Effector CD8-positive, alpha-beta T cell (primary cell): ENCODE data around the gene ZNF846.
A peak's percentile ranks its signal among the peaks of the same experiment; 100 is the strongest.
"Not testable (repeated sequence)": the region's sequence is repeated elsewhere in the genome, so short reads cannot be mapped to it uniquely, and the experiment has no call there.

Source experiments
- DNase-seq: peaks from one replicate; lab custom pipeline; 2025; lab: John Stamatoyannopoulos, UW
- total RNA-seq, 4 experiments: gene quantifications; one replicate each; lab custom pipeline; 2026; lab: John Stamatoyannopoulos, UW

ZNF846 gene
- 9.5 to 28.3 (median 21.0) reads per million in 4 experiments for total RNA-seq

GRCh38 chr19:9768175-9769112 is at the start of gene ZNF846:
Gene ZNF846, minus strand, starts transcription at chr19:9768738. Its CDS starts 3,788 bp downstream, at chr19:9764950.
- DNase-seq = peak; percentile 83

DNA sequence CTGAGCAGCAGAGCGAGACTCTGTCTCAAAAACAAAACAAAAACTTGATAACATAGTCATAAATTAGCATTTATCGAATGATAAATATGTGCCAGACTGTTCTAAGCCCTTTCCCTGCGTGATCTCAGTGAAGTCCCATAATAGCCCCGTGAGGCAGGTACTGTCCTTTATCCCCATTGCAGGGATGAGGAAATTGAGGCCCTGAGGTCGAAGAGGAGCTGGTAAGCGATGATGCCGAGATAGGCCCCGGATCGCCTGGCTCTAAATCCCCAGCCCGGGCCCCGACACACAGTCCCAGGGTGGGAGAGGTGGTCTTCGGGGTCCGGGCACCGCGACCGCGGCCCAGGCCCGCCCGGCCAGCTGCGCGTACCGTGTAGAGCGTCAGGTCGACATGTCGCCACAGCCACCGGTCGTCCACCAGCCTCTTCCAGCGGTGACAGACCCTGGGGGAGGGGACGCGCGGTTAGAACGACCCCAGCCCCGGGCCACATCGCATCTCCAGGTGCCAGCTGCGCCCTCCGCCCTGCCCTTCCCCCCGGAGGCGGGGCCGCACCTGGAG is 49.7 kb upstream of the ZNF846 start:
- no peak for DNase-seq

DNA sequence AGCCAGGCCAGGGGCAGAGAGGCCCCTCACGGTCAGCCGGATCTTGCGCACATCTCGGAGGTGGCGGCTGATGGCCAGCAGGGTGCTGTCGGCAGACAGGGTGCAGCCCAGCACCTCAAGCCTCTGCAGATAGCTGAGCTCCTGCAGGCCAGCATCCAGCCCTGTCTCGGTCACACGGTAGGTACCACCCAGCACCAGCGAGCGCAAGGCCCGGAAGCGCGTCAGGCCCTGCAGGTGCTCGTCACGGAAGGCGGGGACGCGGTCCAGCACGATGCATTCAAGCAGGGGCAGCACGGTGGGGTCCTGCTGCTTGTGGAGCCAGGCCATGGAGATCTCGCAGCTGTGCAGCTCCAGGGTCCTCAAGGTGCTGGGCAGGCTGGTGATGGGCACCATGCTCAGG is 42.6 kb upstream of the ZNF846 start:
- DNase-seq = no peak

DNA sequence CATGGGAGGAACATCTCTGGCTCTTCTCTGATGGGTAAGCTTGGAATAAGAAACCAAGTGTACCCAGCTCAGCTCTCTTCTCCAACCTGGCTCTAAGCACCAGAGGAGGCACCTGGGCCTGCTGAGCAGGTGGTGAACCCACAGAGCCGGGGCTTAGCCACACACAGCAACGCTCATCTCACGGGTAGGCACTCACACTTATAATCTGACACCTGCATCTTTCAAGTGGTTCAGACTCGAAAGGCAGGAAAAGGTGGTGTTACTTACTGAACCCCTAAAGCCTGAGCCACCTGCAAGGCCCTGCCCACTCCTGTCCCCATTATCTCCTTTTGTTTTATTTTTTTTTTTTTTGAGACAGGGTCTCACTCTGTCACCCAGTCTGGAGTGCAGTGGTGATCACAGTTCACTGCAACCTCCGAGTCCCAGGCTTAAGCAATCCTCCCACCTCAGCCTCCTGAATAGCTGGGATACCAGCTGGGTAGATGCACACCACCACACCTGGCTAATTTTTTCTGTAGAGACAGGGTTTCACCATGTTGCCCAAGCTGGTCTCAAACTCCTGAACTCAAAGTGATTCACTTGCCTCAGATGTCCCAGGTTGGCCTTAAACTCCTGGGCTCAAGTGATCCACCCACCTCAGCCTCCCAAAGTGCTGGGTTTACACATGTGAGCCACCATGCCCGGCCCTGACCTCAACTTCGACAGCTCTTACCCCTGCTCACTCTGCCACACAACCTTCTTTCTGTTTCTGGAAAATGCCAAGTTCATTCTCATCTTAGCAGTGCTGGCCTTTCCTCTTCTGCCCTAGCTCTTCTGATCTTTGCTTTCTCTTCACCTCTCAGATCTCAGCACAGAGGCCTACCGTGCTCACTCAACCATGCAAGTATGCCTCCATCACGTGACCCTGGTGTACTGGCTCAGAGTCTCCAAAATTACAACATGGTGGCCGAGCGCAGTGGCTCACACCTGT is 40.6 kb upstream of the ZNF846 start:
- DNase-seq = no peak

DNA sequence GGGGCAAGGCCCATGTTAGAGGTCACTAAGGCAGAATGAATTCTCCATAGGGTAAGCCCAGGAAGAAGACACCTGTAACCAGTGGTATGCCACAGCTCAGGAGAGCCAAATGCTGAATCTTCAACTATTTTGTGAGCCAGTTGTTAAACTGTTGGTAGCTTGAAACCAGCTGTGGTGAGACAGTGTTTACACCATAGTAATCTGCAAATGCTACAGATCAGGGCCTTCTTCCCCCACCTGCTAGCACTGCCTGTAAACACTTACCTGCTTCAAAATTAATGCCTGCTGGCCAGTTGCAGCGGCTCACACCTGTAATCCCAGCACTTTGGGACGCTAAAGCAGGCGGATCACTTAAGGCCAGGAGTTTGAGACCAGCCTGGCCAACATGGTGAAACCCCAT is 38.3 kb upstream of the ZNF846 start:
- DNase-seq = no peak

DNA sequence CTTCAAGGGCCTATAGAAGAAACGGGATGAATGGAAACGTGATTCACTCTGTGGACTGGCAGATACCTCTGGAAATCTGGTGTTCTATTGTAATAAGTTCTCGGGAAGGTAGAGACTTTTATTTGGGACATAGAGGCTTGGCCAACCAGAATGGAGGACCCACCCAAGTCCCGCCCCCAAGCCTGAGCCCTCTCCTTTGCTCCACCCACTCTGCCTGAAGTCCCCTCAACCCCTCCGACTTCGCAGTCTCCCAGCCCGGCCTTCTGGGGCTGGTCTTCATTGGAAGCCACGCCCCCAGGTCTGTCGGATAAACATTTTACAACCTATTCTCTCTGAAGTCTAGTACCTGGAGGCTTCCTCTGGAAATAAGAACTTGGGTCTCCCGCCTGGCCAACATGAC is 33.4 kb upstream of the ZNF846 start:
- no peak for DNase-seq

DNA sequence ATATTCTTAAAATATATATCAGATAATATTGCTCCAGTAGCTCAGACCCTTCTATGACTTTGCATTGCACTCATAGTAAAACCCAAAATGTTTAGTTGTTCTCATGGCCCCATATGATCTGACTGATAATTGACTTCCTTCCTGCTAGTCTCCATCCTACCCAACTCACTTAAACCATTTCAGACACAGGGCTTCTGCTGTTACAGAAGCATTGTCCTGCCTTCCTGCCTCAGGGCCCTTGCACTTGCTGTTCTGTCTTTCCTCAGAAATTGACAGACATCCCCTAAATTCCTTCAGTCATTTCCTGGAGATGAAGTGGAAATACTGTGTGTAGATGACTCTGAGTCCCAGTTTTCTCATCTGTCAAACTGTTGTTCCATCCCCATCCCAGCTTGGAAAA is 30.6 kb upstream of the ZNF846 start:
- DNase-seq = no peak

- DNase-seq = no peak
These were observed 29.3 kb upstream of the ZNF846 start for GRCh38 chr19:9797871-9798270.

DNA sequence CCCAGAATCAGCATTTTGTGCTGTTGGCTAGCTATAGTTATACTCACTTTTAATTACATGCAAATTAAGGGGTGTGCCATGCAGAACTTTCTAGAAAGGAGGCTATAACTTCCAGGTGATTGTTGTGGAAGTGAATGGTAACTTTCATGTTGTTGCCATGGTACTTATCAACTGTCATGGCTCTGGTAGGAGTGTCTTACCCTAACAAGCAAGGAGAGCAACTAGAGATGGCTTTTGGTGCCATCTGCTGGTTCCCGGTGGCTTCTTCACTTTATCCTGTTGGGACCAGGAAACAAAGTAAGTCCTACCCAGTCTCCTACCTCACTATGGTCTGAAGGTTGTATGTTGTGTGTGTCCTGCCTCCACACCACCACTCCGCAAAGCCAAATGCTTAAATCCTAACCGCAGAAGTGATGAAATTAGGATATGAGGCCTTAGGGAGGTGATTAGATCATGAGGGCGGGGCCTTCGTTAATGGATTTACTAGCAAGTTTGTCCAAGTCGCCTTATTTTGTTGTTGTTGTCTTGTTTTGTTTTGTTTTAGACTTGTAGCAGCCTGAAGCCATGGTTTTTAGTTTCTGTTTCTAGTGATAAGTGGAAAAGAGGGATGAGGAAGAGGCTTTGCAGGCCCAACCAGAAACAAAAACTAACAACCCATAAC is 27.7 kb upstream of the ZNF846 start:
- DNase-seq = peak; percentile 73

GRCh38 chr19:9793071-9793591 is 24.6 kb upstream of the ZNF846 start:
- DNase-seq = peak; percentile 61

DNA sequence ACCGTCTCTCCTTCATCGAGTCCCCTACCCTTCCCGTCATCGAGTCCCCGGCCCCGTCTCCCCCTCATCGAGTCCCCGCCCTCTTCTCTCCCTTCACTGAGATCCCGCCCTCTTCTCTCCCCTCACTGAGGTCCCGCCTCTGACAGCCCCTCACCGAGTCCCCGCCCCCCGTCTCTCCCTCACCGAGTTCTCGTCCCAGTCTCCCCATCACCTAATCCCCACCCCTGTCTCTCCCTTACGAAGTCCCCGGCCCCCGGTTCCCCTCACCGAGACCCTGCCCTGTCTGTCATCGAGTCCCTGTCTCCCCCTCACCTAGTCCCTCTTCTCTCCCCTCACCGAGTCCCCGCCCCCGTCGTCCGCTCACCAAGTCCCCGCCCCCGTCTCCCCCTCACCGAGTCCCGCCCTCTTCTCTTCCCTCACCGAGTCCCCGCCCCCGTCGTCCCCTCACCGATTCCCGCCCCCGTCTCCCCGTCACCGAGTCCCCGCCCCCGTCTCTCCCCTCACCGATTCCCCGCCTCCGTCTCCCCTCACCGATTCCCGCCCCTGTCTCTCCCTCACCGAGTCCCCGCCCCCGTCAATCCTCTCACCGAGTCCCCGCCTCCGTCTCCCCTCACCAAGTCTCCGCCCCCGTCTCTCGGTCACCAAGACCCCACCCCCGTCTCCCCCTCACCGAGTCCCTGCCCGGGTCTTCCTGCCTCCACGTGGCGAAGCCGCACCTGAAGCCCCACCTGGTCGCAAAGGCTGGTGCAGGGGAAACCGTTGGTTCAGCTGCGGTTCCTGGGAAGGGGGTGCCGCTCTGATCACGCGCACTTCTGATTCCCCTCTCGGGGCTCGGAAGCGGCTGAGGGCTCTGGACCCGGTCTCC is 23.9 kb upstream of the ZNF846 start:
- DNase-seq = peak; percentile 97

DNA sequence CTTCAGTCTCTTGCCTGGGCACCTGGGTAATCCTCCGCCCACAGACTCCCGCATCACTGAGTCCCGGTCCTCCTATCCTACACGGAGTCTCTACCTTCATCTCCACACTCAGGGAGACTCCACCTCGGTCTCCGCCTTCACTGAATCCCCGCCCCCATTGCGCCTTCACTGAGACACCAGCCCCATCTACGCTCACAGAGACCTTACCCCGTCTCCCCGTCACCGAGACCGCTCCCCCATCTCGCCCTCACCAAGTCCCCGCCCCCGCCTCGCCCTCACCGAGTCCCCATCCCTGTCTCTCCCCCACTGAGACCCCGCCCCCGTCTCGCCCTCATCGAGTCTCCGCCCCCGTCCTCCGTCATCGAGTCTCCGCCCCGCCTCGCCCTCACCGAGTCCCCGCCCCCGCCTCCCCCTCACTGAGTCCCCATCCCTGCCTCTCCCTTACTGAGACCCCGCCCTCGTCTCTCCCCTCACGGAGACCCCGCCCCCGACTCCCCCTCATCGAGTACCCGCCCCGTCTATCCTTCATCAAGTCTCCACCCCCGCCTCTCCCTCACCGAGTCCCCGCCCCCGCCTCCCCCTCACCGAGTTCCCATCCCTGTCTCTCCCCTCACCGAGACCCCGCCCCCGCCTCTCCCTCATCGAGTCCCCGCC is 23.1 kb upstream of the ZNF846 start:
- peak; percentile 99 for DNase-seq

GRCh38 chr19:9791073-9791367 is 22.5 kb upstream of the ZNF846 start:
- DNase-seq = not testable (repeated sequence)

GRCh38 chr19:9789579-9789978 is 21.0 kb upstream of the ZNF846 start:
- not testable (repeated sequence) for DNase-seq

- DNase-seq = no peak
These were observed 20.5 kb upstream of the ZNF846 start for GRCh38 chr19:9789066-9789465.

- DNase-seq = not testable (repeated sequence)
These were observed 20.1 kb upstream of the ZNF846 start for GRCh38 chr19:9788604-9789003.

GRCh38 chr19:9786819-9787218 is 18.3 kb upstream of the ZNF846 start:
- no peak for DNase-seq

DNA sequence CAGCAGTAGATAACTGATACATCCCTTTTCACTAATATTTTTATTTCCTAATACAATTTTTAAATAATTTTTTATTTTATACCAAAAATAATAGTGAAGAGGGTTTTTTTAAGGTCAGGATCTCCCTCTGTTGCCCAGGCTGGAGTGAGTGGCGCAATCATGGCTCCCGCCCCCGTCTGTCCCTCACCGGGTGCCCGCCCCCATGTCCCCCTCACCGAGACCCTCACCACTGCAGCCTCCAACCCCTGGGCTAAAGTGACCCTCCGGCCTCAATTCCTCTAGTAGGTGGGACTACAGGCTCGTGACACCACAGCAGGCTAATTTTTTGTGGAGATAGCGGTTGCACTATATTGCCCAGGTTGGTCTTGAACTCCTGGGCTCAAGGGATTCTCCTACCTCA is 17.8 kb upstream of the ZNF846 start:
- DNase-seq = no peak

- peak; percentile 98 for DNase-seq
These were observed 17.1 kb upstream of the ZNF846 start for GRCh38 chr19:9785367-9786331.
